SHP77 (cell line): ENCODE measurements around the gene UMAD1.

Experiments
- DNase-seq, 2 experiments: peaks; one replicate each; lab custom pipeline; 2025; lab: John Stamatoyannopoulos, UW

UMAD1 gene

GRCh38 chr7:7720750-7721621, 80.4 kb downstream of the UMAD1 start:
- peak in 1 of 2 experiments; percentile 32 for DNase-seq

GRCh38 chr7:7731732-7732131, 91.2 kb downstream of the UMAD1 start:
- no peak for DNase-seq

GRCh38 chr7:7732621-7733281, 92.2 kb downstream of the UMAD1 start:
- DNase-seq: no peak

- DNase-seq: no peak
Measured at GRCh38 chr7:7736671-7737070, 96.1 kb downstream of the UMAD1 start.

DNA sequence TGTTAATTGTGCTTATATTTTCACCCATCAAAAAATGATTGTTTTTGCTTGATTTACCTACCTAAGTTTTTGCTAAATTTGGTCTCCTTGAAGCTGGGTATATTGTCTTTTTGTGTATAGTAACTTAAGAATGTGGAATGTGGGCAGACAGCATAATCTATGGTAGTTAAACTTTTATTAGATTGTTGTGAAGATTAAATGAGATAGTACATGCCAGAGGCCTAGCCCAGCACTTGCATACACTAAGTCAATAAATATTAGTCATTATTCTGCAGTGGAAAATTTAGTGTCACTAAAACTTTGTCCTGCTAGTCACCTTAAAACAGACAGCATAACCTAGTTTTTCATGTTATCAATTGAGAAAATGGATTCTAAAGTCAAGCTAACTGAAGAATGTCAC, 97.1 kb downstream of the UMAD1 start:
- DNase-seq: no peak

- peak in 1 of 2 experiments; percentile 7 for DNase-seq
Measured at GRCh38 chr7:7738177-7738576, 97.6 kb downstream of the UMAD1 start.

DNA sequence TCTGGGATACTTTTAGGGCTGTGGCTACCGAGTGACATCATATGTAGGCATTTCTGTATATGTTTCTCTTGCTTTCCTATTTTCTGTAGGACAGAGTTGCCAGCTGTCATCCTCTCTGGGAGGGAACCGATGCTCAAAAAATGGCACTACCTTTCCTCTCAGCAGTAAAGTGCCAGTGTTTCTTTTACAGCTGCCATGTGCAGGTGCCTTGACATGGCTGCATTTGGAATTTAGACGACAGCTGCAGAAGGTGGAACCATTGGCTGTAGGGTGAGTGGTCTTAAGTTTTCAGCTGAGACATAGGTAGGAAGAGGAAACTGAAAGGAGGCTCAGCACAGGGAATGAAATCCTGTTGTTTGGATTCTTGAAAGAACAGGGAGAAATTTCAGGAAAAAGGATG, 98.1 kb downstream of the UMAD1 start:
- peak; percentile 27 to 36 for DNase-seq

DNA sequence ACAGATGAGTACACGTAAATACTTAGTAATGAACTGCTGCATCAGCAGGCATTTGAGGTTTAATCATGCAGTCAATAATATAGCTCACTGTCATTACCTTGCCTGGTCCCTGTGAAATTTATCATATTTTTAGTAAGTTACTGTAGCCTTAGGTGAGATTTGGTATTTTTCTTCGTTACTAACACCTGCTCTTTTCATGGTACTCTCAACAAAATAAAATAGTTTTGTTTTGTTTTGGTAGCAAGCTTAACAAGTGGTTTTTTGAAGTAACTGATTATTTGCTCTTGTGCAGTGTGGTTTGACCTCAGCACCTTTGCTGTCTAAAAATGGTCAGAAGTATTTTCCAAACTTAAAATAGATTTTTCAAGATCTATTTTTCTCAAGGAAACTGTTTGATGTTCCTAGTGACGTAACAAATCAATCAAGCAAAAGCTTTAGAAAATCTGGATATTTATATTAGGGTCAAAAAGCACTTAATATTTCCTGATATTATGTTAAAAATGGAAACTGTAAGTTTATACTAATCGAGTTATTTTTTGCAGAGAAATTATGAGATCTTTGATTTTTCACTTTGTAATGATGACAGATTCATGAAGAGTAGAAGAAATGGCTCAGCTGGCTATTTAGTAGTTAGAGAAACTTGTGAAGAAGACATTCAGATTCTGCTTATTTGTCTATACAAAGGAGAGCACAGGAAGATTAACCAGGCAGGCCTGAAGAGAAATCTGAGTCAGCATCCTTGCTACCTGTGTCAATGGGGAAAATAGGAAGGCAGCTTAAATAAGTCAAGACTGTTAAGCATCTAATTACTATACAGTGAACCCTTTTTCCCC, 98.9 kb downstream of the UMAD1 start:
- no peak for DNase-seq

DNA sequence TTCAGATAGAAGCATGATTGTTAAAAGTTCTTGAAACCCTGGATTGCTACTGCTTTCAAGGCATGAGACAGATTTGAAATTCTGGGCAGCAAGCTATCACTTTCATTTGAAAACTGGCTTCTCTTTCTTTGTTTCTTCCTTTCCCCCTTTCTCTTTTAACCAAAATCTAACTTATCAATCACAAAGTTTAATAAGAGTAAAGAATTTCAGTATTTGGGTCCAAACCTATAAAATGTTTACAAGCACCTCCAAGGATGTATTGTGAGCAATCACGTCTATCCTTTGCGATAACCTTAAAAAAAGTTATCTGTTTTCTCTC, 99.4 kb downstream of the UMAD1 start:
- no peak for DNase-seq

DNA sequence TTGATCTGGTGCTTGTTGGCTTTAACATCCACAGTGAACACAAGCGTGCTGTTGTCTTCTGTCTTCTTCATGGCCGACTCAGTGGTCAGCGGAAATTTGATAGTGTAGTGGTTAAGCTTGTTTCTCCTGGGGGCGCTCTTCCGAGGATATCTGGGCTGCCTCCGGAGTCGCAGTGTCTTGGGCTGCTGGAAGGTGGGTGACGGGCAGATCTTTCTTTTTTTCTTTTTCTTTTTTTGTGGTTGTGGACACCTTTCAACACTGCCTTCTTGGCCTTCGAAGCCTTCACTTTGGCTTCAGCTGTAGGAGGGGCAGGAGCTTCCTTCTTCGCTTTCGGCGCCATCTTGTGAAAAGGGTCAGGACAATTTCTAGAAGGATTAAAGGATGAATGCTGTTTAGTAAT, 101.7 kb downstream of the UMAD1 start:
- DNase-seq: no peak

DNA sequence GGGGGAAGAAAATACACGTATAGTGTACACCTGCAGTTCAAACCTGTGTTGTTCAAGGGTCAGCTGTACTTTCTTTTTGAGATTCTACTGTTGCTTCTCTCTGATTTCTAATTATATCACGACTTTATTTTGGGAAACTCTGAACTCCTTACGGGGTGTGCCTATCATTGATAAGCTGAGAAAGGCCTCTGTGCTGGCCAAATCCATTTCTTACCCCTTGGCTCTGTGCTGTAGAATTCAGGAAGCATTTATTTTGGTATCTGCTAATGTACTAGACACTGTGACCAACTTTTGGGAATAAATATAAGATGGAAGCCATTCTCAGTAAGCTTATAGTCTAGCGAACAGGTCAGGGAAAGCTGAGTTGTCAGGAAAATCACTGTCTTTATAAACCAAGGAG, 104.7 kb downstream of the UMAD1 start:
- DNase-seq: no peak

DNA sequence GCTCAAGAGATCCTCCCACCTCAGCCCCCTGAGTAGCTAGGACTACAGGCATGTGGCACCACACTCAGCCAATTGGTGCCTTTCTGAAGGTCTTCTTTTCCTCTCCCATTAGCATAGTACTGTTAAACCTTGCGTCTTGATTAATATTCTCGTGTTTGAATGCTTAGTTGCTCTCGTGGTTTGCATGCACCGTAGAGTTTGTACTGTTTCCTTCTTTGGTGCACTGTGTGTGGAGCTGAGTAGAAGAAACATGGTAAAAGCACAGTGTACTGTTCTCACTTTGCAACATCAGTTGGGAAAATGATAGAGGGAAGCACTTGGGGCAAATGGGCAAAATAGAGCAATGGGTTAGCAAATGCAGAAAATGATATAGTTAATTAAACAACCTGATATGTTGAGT, 105.4 kb downstream of the UMAD1 start:
- DNase-seq: no peak

DNA sequence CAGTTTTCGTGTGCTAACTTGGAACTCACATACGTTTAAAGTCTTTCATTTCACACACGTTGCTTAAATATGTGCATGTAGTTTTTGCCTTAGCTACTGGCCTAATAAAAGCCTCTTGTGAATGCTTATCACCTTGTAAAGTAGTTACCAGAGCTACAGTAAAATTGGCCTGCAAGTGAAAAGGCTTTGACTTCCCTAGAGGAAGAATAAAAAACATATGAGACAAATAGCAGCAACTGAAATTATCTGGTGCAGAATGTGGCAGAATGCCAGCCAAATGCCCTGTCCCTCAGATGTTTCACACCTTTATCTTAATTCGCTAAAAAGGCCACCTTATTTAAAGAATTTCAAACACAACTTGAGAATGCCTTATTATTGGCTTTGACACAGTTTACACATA, 105.9 kb downstream of the UMAD1 start:
- no peak for DNase-seq

DNA sequence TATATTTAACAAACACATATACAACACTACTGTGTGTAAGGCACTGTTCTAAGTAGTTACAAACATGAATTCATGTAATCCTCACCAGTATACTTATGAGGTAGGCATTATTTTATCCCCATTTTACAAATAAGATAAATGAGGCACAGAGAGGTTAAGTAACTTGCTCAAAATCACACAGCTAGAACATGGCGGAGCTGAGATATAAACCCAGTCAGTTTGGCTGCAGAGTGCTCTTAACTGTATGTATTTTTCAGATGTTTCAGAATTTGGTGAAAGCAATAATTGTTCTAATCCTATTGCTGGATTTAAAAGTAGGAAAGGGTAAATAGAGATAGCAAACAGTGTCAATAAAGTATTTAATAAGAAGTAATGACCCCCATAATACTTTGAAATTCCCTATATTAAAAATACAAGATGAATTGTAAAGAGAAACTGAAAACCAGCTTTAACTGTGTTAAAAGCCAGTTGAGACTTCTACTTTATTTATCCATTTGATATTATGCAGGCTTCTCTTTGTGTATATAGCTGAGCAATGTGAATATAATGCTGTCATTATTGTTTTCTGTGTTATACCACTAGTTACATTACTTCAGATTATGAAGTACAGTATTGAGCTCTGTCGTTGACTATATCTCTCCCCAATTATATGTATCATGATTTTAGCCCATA, 110.2 kb downstream of the UMAD1 start:
- DNase-seq: no peak

DNA sequence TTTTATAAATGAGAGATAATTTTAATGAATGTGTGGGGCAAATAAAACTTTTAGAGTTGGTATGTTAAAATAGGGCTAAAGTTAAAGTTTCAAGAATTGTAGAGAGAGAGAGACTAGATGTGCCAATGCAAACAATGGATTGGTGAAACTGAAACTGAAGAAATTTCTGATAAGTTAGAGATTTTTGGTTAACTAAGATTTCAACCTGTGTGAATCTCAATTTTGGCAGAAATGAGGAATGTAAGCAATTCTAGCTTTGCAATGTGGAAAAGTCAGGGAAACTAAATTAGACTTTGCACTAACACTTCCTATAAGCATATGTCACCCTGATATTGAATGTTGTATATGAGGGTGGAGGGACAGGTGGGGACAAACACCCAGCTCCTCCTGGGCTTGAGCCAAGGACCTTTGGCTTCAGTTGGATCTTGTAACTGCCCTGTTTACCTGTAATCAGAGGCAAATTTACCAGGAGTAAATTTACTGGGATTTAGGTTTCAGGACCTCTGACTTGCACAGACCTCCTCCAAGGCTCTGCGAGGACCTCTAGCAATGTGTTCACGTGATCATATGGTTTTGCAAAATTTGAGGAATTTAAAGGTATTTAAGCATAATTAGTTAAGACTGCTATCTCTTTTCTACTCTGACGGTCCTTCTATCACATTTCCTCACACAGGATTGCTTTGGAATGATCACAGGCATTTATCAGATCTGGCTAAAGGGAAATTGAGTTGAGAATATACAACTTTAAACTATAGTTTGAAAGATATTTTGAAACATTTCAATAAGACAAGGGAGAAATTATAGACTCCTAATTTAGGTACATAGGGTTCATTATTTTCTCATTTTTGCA, 110.9 kb downstream of the UMAD1 start:
- DNase-seq: no peak

GRCh38 chr7:7756577-7756976, 116.0 kb downstream of the UMAD1 start:
- DNase-seq: no peak

- no peak for DNase-seq
Measured at GRCh38 chr7:7757576-7757975, 117.0 kb downstream of the UMAD1 start.

DNA sequence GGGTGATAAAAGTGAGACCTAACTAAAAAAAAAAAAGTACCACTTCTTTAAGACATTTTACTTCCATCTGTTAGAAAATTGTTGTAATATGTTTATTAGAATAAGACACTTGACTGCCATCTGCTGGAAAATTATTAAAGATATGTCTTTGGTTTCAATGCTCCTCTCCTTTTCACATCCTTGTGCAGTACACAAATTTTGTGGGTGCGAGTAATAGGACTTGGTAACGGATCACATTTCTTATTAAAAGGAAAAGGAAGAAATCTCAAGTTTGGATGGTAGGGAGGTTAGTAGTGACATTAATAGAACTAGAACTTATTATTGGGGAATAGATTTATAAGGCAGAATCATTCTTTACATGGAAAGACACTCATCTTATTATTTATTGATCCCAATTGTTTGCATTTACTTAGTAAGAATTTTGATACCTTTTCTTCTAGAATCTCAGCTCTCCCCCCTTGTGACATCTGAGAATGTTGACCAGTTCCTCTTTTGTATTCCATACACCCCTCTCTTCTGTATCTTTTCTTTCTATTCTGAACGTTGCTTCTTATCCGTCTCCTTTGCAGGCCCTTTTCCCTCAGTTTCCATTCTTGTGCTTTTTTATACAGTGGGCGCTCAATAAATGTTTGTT, 120.9 kb downstream of the UMAD1 start:
- DNase-seq: peak; percentile 10 to 24

GRCh38 chr7:7761974-7762779, 121.6 kb downstream of the UMAD1 start:
- no peak for DNase-seq
